NCI-H2196 (cell line): ENCODE results near the gene ABCB4.

Experiments
- DNase-seq: peaks from one replicate; lab custom pipeline; 2025; ENCODE audit not compliant: unreplicated experiment; lab: John Stamatoyannopoulos, UW

The ABCB4 gene

GRCh38 chr7:87475359-87476178, at the start of gene ABCB4:
Gene ABCB4, minus strand, starts transcription at chr7:87475680. Its CDS starts 215 bp downstream, at chr7:87475465.
- DNase-seq, result no peak

GRCh38 chr7:87518735-87519134, 43.3 kb upstream of the ABCB4 start:
- DNase-seq, result no peak

GRCh38 chr7:87517891-87518290, 42.4 kb upstream of the ABCB4 start:
- DNase-seq, result no peak

- DNase-seq, result no peak
Measured at GRCh38 chr7:87517136-87517815, 41.8 kb upstream of the ABCB4 start.

- DNase-seq, result no peak
Measured at GRCh38 chr7:87513735-87514335, 38.4 kb upstream of the ABCB4 start.

GRCh38 chr7:87512906-87513305, 37.4 kb upstream of the ABCB4 start:
- DNase-seq, result no peak

GRCh38 chr7:87511510-87511909, 36.0 kb upstream of the ABCB4 start:
- no peak for DNase-seq

- DNase-seq, result no peak
Measured at GRCh38 chr7:87510411-87510875, 35.0 kb upstream of the ABCB4 start.

GRCh38 chr7:87507446-87507845, 32.0 kb upstream of the ABCB4 start:
- DNase-seq, result no peak

- peak; percentile 1 for DNase-seq
Measured at GRCh38 chr7:87506246-87507180, 31.0 kb upstream of the ABCB4 start.

GRCh38 chr7:87505557-87506245, 30.2 kb upstream of the ABCB4 start:
- DNase-seq, result no peak

- no peak for DNase-seq
Measured at GRCh38 chr7:87505122-87505521, 29.6 kb upstream of the ABCB4 start.

GRCh38 chr7:87499494-87499893, 24.0 kb upstream of the ABCB4 start:
- DNase-seq, result no peak

- no peak for DNase-seq
Measured at GRCh38 chr7:87498893-87499292, 23.4 kb upstream of the ABCB4 start.

GRCh38 chr7:87497482-87497881, 22.0 kb upstream of the ABCB4 start:
- DNase-seq, result no peak

GRCh38 chr7:87495366-87495765, 19.9 kb upstream of the ABCB4 start:
- DNase-seq, result no peak

- no peak for DNase-seq
Measured at GRCh38 chr7:87494454-87494853, 19.0 kb upstream of the ABCB4 start.

GRCh38 chr7:87483131-87483530, 7.7 kb upstream of the ABCB4 start:
- no peak for DNase-seq

- no peak for DNase-seq
Measured at GRCh38 chr7:87482115-87482514, 6.6 kb upstream of the ABCB4 start.

GRCh38 chr7:87480386-87480785, 4.9 kb upstream of the ABCB4 start:
- DNase-seq, result no peak
